Neural cell (in vitro differentiated cells): ENCODE data around the gene APLNR. TPM values are rescaled to one million over a fixed set of nuclear protein-coding genes. Genes with fewer than 3 reads are reported as not detected.

Experiments
- H2AFZ ChIP-seq: fragments of 200-600, 300-800 bp; sonication (generic), shearing (Covaris generic); 2 replicates; pipeline ENCODE4 v1.6.0; 2014; ENCODE audit warnings: low read depth, mild to moderate bottlenecking, antibody characterized with exemption, low read length, moderate library complexity
- H3F3A ChIP-seq: fragments of 200-600 bp; shearing (Covaris generic); 2 replicates; pipeline ENCODE4 v1.6.1; 2016; ENCODE audit warnings: mild to moderate bottlenecking, moderate library complexity, mixed read lengths, antibody characterized with exemption, low read length; ENCODE audit not compliant: insufficient read depth, poor library complexity, severe bottlenecking
- H3K27ac ChIP-seq: fragments of 200-600, 300-800 bp; sonication (generic), shearing (Covaris generic); 2 replicates; pipeline ENCODE4 v1.5.1; 2014; ENCODE audit warnings: mild to moderate bottlenecking, low read length, moderate library complexity
- H3K27me3 ChIP-seq: fragments of 300-800, 200-600 bp; sonication (generic), shearing (Covaris generic); 2 replicates; pipeline ENCODE4 v1.6.0; 2014; ENCODE audit warnings: mild to moderate bottlenecking, low read depth, low read length, moderate library complexity; ENCODE audit not compliant: insufficient read depth
- H3K36me3 ChIP-seq: fragments of 300-800, 200-600 bp; sonication (generic), shearing (Covaris generic); 2 replicates; pipeline ENCODE4 v1.5.1; 2014; ENCODE audit warnings: mild to moderate bottlenecking, antibody characterized with exemption, low read length, moderate library complexity; ENCODE audit not compliant: insufficient read depth
- H3K4me2 ChIP-seq: fragments of 300-800, 200-600 bp; sonication (generic), shearing (Covaris generic); 2 replicates; pipeline ENCODE4 v1.6.0; 2014; ENCODE audit warnings: mild to moderate bottlenecking, low read length
- H3K4me3 ChIP-seq: fragments of 300-800, 200-600 bp; sonication (generic), shearing (Covaris generic); 2 replicates; pipeline ENCODE4 v1.5.1; 2014; ENCODE audit warnings: mild to moderate bottlenecking, low read length, moderate library complexity
- H3K79me2 ChIP-seq: fragments of 200-600 bp; shearing (Covaris generic); replicated peaks from 2 replicates; pipeline ENCODE4 v1.6.0; 2014; ENCODE audit warnings: mild to moderate bottlenecking, low read length, moderate library complexity; ENCODE audit not compliant: insufficient read depth
- H3K9ac ChIP-seq: fragments of 300-800, 200-600 bp; sonication (generic), shearing (Covaris generic); 2 replicates; pipeline ENCODE4 v1.6.1; 2016; ENCODE audit warnings: mild to moderate bottlenecking, low read length, mixed read lengths
- H3K9me2 ChIP-seq: fragments of 200-600 bp; shearing (Covaris generic); 2 replicates; pipeline ENCODE4 v1.6.1; 2016; ENCODE audit warnings: mild to moderate bottlenecking, low read length, mixed read lengths; ENCODE audit not compliant: insufficient read depth
- H3K9me3 ChIP-seq: fragments of 200-600, 300-800 bp; sonication (generic), shearing (Covaris generic); 2 replicates; pipeline ENCODE4 v1.6.1; 2016; ENCODE audit warnings: mild to moderate bottlenecking, mixed run types, low read length, moderate library complexity, mixed read lengths
- H4K20me1 ChIP-seq: fragments of 200-600 bp; shearing (Covaris generic); 2 replicates; pipeline ENCODE4 v1.6.1; 2016; ENCODE audit warnings: mild to moderate bottlenecking, mixed run types; ENCODE audit not compliant: insufficient read depth
- CTCF ChIP-seq: fragments of 450-650 bp; IDR thresholded peaks from 2 replicates; pipeline ENCODE4 v1.5.1; 2014; ENCODE audit warnings: antibody characterized with exemption, mild to moderate bottlenecking, moderate library complexity; ENCODE audit not compliant: poor library complexity, severe bottlenecking
- EP300 ChIP-seq: fragments of 450-650 bp; conservative IDR thresholded peaks from 2 replicates; pipeline ENCODE4 v1.6.1; 2014; ENCODE audit warnings: antibody characterized with exemption, mild to moderate bottlenecking, moderate library complexity; ENCODE audit not compliant: poor library complexity, severe bottlenecking
- EZH2 ChIP-seq: fragments of 200-600, 300-800 bp; shearing (Covaris generic), sonication (generic); IDR thresholded peaks from 2 replicates; pipeline ENCODE4 v1.6.1; 2014; ENCODE audit warnings: antibody characterized with exemption, low read length, borderline replicate concordance, mild to moderate bottlenecking; ENCODE audit not compliant: insufficient read depth, poor library complexity, severe bottlenecking
- MXI1 ChIP-seq: fragments of 450-650 bp; conservative IDR thresholded peaks from 2 replicates; pipeline ENCODE4 v1.6.1; 2014; ENCODE audit warnings: antibody characterized with exemption, mild to moderate bottlenecking; ENCODE audit not compliant: poor library complexity, severe bottlenecking
- POLR2AphosphoS5 ChIP-seq: IDR thresholded peaks from 2 replicates; pipeline ENCODE4 v1.6.1; 2012
- RAD21 ChIP-seq: fragments of 450-650 bp; conservative IDR thresholded peaks from 2 replicates; pipeline ENCODE4 v1.6.1; 2014; ENCODE audit warnings: antibody characterized with exemption, mild to moderate bottlenecking, moderate library complexity
- REST ChIP-seq: IDR thresholded peaks from 2 replicates; pipeline ENCODE4 v1.6.1; 2012; ENCODE audit warnings: borderline replicate concordance
- SMC3 ChIP-seq: fragments of 450-650 bp; conservative IDR thresholded peaks from 2 replicates; pipeline ENCODE4 v1.6.1; 2014; ENCODE audit warnings: antibody characterized with exemption, mild to moderate bottlenecking, moderate library complexity; ENCODE audit not compliant: poor library complexity
- TAF1 ChIP-seq: IDR thresholded peaks from 2 replicates; pipeline ENCODE4 v1.6.1; 2012; ENCODE audit warnings: low read depth
- polyA plus RNA-seq: library from polyadenylated mRNA; depleted of rRNA; stranded (reverse); fragments of >200 nt; gene quantifications from 2 replicates; pipeline ENCODE4 v1.2.3, GENCODE V29; 2014

Gene APLNR
- polyA plus RNA-seq, 1 donor from 2014 or later: not detected

- H4K20me1 ChIP-seq: no peaks in the 10 kb centered on the region
- no peak overlapping the region for H3K27ac ChIP-seq
- H3K9me3 ChIP-seq: no peaks in the 10 kb centered on the region
- H3K36me3 ChIP-seq: no peaks in the 10 kb centered on the region
- no peak overlapping the region for H2AFZ ChIP-seq
- no peaks in the 10 kb centered on the region for H3K9me2 ChIP-seq
- H3K4me3 ChIP-seq: no peak overlapping the region
- no peaks in the 10 kb centered on the region for H3F3A ChIP-seq
- no peaks in the 10 kb centered on the region for H3K27me3 ChIP-seq
- TF ChIP-seq SMC3: no peak
- no peak for TF ChIP-seq EP300
- TF ChIP-seq TAF1: no peak
- no peak for TF ChIP-seq EZH2
- no peak for TF ChIP-seq POLR2AphosphoS5
- no peak for TF ChIP-seq RAD21
- no peak for TF ChIP-seq REST
- no peak for TF ChIP-seq MXI1
- no peak overlapping the region for H3K4me2 ChIP-seq
- H3K9ac ChIP-seq: no peak overlapping the region
- H3K79me2 ChIP-seq: no peaks in the 10 kb centered on the region
Measured at GRCh38 chr11:57240757-57241156, 3.7 kb upstream of the APLNR start.

- H3K9ac ChIP-seq: no peak overlapping the region
- no peak overlapping the region for H3K4me2 ChIP-seq
- no peaks in the 10 kb centered on the region for H4K20me1 ChIP-seq
- no peaks in the 10 kb centered on the region for H3K79me2 ChIP-seq
- no peak overlapping the region for H3K27ac ChIP-seq
- H3K9me2 ChIP-seq: no peaks in the 10 kb centered on the region
- H2AFZ ChIP-seq: no peak overlapping the region
- no peaks in the 10 kb centered on the region for H3K27me3 ChIP-seq
- no peaks in the 10 kb centered on the region for H3K36me3 ChIP-seq
- no peak for TF ChIP-seq EZH2
- TF ChIP-seq POLR2AphosphoS5: no peak
- TF ChIP-seq EP300: no peak
- no peak for TF ChIP-seq REST
- no peak for TF ChIP-seq MXI1
- TF ChIP-seq TAF1: no peak
- TF ChIP-seq CTCF: no peak
- no peak for TF ChIP-seq SMC3
- no peak for TF ChIP-seq RAD21
- no peaks in the 10 kb centered on the region for H3K9me3 ChIP-seq
- H3F3A ChIP-seq: no peaks in the 10 kb centered on the region
- H3K4me3 ChIP-seq: no peak overlapping the region
Measured at GRCh38 chr11:57240007-57240406, 3.0 kb upstream of the APLNR start.
